HepG2 (cell line): ENCODE data around the gene PLEKHN1. TPM values are rescaled to one million over a fixed set of nuclear protein-coding genes. Genes with fewer than 3 reads are reported as not detected.

Experiments used
- ARID5B ChIP-seq: IDR thresholded peaks from 2 replicates; pipeline ENCODE4 v1.4.0; 2020; ENCODE audit warnings: mild to moderate bottlenecking, missing genetic modification reagents
- FOXC1 ChIP-seq: sonication (generic); formaldehyde crosslinking; IDR thresholded peaks from 2 replicates; pipeline ENCODE4 v1.8.0; 2022; ENCODE audit warnings: mild to moderate bottlenecking, missing genetic modification reagents, borderline replicate concordance
- GLI4 ChIP-seq: sonication (generic); formaldehyde crosslinking; IDR thresholded peaks from 2 replicates; pipeline ENCODE4 v1.5.1; 2020; ENCODE audit warnings: missing genetic modification reagents, mild to moderate bottlenecking, moderate library complexity, borderline replicate concordance
- NONO ChIP-seq, 2 experiments: fragments of 450-650 bp in 1 of 2; sonication (generic) in 1 of 2; formaldehyde crosslinking in 1 of 2; IDR thresholded peaks in 1 of 2; conservative IDR thresholded peaks in 1 of 2; 2 replicates each; pipeline versions ENCODE4 v1.6.1 to v1.8.0; 2017 to 2022; ENCODE audit warnings: mild to moderate bottlenecking in 1 of 2, missing genetic modification reagents in 1 of 2, moderate library complexity in 1 of 2
- PRDM10 ChIP-seq: sonication (generic); formaldehyde crosslinking; IDR thresholded peaks from 2 replicates; pipeline ENCODE4 v1.4.0; 2020; ENCODE audit warnings: low read depth, missing genetic modification reagents
- SNAPC2 ChIP-seq: sonication (generic); formaldehyde crosslinking; IDR thresholded peaks from 2 replicates; pipeline ENCODE4 v1.8.1; 2022; ENCODE audit warnings: mild to moderate bottlenecking, missing genetic modification reagents
- TEAD3 ChIP-seq: optimal IDR thresholded peaks from 2 replicates; pipeline ENCODE3; 2016; ENCODE audit warnings: borderline replicate concordance
- TP53 ChIP-seq: sonication (generic); formaldehyde crosslinking; conservative IDR thresholded peaks from 2 replicates; pipeline ENCODE4 v1.4.0; 2020; ENCODE audit warnings: missing genetic modification reagents
- ZBTB49 ChIP-seq: sonication (generic); formaldehyde crosslinking; IDR thresholded peaks from 2 replicates; pipeline ENCODE4 v1.4.0; 2020; ENCODE audit warnings: missing genetic modification reagents, borderline replicate concordance
- ZBTB7A ChIP-seq: sonication (generic); formaldehyde crosslinking; IDR thresholded peaks from 2 replicates; pipeline ENCODE4 v1.8.0; 2022; ENCODE audit warnings: mild to moderate bottlenecking, missing genetic modification reagents
- ZBTB8A ChIP-seq: sonication (generic); formaldehyde crosslinking; IDR thresholded peaks from 2 replicates; pipeline ENCODE4 v1.4.0; 2020; ENCODE audit warnings: mild to moderate bottlenecking, low read depth, missing genetic modification reagents, borderline replicate concordance
- ZNF749 ChIP-seq: sonication (generic); formaldehyde crosslinking; IDR thresholded peaks from 2 replicates; pipeline ENCODE4 v1.8.0; 2022; ENCODE audit warnings: mild to moderate bottlenecking, missing genetic modification reagents, moderate library complexity, borderline replicate concordance
- ZSCAN5A ChIP-seq: sonication (generic); formaldehyde crosslinking; IDR thresholded peaks from 2 replicates; pipeline ENCODE4 v1.8.0; 2022; ENCODE audit warnings: mild to moderate bottlenecking, missing genetic modification reagents, borderline replicate concordance
- polyA plus RNA-seq, 8 experiments: library from polyadenylated mRNA; depleted of rRNA in 3 of 8; stranded (reverse) in 7 of 8; unstranded in 1 of 8; fragments of >200 nt; fragmentation: Illumina TruSeq in 4 of 8; extraction: Trizol in 4 of 8; gene quantifications; 2 replicates each; pipeline versions ENCODE4 v1.2.1 to v1.2.3, GENCODE V29; 2011 to 2016; ENCODE audit warnings: low read depth in 4 of 8, missing spikeins in 1 of 8, mixed read lengths in 1 of 8; ENCODE audit not compliant: insufficient read depth in 1 of 8
- total RNA-seq, 5 experiments: library from RNA; depleted of rRNA; stranded (reverse); fragments of >200 nt; fragmentation: Illumina TruSeq; extraction: Trizol; gene quantifications; 2 replicates each; pipeline ENCODE4 v1.2.3, GENCODE V29; 2016; ENCODE audit warnings: low read depth in 1 of 5

The PLEKHN1 gene
- total and polyA plus RNA-seq, 2 of the 13 experiments (the other 11 are each of a cell fraction or from before 2014, with no cell fraction given): 0.42 to 0.58 TPM

GRCh38 chr1:1004780-1005697 lies 38.8 kb downstream of the PLEKHN1 start (continued):
- TF ChIP-seq ARID5B (CRISPR knock-in tag) (peak; percentile 38; the same call in 1 of the 2 replicates), FOXC1 (CRISPR knock-in tag) (peak; percentile 71), GLI4 (CRISPR knock-in tag) (0 out of 2 replicates have a peak, but pooled peaks have one; percentile 48), TEAD3 (peak; percentile 39), NONO (IDR thresholded peaks at IDR 0.05) (no peak), NONO (CRISPR knock-in tag; conservative IDR thresholded peaks at IDR 0.05) (peak; percentile 79), PRDM10 (CRISPR knock-in tag) (peak; percentile 66; the same call in 1 of the 2 replicates), TP53 (CRISPR knock-in tag) (no peak), ZBTB7A (CRISPR knock-in tag) (peak; percentile 83), SNAPC2 (CRISPR knock-in tag) (no peak), ZNF749 (CRISPR knock-in tag) (no peak), ZBTB49 (0 out of 2 replicates have a peak, but pooled peaks have one; percentile 12), ZSCAN5A (CRISPR knock-in tag) (no peak), ZBTB8A (CRISPR knock-in tag) (no peak)
